Choroid plexus epithelial cell (primary cell): Measurements from ENCODE around the gene DNAJC10.

Experiments used
- DNase-seq: peaks from one replicate; pipeline ENCODE4 v3.0.0-alpha.2; 2010; ENCODE audit warnings: low read depth
- H3K4me3 ChIP-seq: 2 replicates; pipeline ENCODE4 v1.5.1; 2011; ENCODE audit warnings: low read depth, mild to moderate bottlenecking, control low read depth, low read length, moderate library complexity
- TF ChIP-seq, protein P1 (sequence below): conservative IDR thresholded peaks from 2 replicates; pipeline ENCODE4 v1.5.1; 2011; ENCODE audit warnings: low read depth, mild to moderate bottlenecking, control low read depth, inconsistent platforms, low read length, moderate library complexity

The DNAJC10 gene

DNA sequence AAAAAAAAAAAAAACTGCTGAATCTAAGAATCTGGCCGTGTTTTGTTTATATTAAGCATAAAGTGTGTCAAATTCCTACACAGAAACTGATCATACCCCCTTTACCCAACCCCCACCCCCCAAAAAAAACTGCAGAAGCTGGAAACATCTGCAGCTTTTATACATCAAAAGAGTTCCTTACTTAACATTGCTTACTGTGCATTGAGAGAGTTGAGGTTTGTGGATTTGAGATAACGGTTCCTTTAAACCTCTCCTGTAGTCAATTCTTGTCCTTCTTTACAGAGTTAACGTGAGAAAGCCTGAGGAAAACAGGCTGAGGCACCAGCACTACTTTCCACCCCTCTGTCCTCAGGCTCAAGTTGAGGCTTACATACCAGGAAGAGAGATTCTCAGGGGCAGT, 115.9 kb downstream of the DNAJC10 start:
- no peak overlapping the region for H3K4me3 ChIP-seq
- no peak for DNase-seq
- TF ChIP-seq, protein P1, sequence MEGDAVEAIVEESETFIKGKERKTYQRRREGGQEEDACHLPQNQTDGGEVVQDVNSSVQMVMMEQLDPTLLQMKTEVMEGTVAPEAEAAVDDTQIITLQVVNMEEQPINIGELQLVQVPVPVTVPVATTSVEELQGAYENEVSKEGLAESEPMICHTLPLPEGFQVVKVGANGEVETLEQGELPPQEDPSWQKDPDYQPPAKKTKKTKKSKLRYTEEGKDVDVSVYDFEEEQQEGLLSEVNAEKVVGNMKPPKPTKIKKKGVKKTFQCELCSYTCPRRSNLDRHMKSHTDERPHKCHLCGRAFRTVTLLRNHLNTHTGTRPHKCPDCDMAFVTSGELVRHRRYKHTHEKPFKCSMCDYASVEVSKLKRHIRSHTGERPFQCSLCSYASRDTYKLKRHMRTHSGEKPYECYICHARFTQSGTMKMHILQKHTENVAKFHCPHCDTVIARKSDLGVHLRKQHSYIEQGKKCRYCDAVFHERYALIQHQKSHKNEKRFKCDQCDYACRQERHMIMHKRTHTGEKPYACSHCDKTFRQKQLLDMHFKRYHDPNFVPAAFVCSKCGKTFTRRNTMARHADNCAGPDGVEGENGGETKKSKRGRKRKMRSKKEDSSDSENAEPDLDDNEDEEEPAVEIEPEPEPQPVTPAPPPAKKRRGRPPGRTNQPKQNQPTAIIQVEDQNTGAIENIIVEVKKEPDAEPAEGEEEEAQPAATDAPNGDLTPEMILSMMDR = no peak

DNA sequence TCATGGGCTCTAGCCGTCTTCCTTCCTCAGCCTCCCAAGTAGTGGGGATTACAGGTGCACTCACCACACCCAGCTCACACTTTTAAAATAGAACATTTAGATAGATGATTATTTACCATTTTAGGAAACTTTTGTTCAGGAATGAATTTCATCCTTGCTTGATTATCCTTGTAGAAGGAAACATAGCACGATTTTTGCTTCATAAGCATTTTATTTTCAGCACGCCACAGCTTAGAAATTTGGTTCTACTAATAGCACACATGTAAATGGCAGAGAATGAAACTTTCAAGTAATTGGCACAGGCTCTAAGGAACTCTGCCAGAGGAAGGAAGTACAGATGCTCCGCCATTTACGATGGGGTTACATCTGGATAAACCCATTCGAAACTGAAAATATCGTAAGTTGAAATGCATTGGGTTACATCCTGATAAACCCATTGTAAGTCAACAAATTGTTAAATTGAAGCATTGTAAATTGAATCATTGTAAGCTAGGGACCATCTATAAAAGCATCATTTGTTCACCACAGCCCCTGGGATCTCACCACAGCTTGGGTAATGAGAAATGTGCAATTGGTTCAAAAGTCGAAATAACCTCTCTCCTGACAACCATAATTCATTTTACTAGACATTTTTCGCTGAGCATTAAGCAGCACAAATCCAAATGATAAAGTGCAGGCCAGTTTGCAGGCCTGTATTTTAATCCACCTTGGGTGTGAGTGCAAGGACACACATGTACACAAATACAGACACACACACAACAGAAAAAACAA, 117.2 kb downstream of the DNAJC10 start:
- no peak overlapping the region for H3K4me3 ChIP-seq
- DNase-seq = no peak
- TF ChIP-seq, protein P1 = no peak

DNA sequence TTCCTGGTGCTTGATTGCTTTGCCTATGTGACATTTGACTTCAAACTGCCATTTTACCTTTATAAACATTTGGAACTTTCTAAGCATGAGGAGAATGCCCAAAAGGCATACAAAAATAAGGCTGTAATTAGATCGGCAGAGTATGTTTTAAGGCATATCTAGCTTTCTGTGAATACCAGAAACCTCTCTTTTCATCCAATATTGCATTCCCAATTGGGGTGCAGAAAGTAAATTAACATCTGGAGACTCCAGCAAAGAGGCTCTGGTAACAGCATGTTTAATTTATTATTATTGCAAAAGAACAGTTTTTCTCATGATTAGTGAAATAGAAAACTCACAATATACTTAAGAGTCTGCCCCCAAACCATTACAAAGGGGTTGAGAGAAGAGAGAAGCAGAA, 118.2 kb downstream of the DNAJC10 start:
- DNase-seq = no peak
- TF ChIP-seq, protein P1 = no peak
- H3K4me3 ChIP-seq = no peak overlapping the region

DNA sequence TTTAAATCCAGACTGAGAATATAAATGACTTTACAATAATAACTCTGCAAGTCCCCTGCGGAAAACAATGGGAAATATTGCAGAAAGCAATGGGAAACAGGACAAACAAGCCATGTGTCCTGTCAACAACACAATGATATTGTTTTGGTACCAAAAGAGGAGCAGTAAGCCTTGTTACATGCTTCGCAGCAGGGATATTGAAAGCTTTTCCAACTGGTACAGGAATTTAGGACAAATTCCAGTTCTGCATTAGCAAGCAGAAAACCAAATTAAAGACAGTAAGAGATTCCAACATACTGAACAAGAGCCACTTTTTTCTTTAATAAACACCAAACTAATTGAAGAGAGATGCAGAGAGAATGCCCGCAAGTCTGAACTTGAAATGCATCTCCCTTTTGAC, 120.4 kb downstream of the DNAJC10 start:
- no peak for DNase-seq
- TF ChIP-seq, protein P1 = no peak
- H3K4me3 ChIP-seq = no peak overlapping the region
